Activated CD8-positive, alpha-beta memory T cell treated with anti-CD3 and anti-CD28 coated beads for 48 hours (primary cell): ENCODE results near the gene CDCA4.

ENCODE experiments used
- DNase-seq, 3 experiments: peaks; one replicate each; pipeline ENCODE4 v3.0.0-alpha.2; 2020; ENCODE audit warnings: low read depth in 2 of 3, low spot score in 2 of 3

CDCA4 gene

DNA sequence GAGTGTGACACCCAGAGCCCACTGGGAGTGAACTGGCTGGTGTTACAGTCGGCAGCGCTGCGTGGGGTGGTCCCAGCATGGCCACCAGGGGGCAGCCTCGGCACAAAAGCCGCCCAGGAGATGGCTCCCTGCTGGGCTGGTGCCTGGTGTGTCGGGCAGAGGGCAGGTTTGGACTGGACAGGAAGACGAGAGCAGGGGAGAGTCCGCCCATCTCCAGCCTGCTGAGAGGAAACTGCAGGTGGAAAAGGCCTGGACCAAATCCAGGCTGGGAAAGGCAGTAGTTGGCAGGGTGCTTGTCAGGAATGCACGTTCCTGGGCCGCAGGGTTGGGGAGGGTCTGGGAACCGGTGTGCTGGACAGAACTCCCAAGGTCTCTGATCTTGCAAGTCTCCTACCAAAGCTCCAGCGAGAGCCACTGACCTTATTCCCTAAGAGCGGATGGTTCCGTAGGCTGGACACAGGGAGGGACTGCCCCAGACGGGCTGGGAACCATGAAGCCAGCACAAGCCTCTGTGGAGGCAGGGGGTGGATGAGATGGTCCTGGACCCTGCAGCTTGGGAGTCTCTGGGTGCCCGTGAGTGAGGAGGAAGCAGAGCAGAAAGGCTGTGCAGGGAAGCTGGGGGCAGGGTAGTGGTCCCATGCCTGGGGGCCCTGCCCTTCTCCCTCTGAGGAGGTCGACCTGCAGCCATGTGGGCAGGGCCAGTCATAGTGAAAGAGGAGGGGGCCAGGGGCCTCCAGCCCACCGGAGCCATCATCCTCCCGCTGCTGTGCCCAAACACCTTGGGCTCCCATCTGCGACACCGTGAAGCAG, 44.5 kb downstream of the CDCA4 start:
- DNase-seq, result peak; percentile 62 to 94 (median 88)

DNA sequence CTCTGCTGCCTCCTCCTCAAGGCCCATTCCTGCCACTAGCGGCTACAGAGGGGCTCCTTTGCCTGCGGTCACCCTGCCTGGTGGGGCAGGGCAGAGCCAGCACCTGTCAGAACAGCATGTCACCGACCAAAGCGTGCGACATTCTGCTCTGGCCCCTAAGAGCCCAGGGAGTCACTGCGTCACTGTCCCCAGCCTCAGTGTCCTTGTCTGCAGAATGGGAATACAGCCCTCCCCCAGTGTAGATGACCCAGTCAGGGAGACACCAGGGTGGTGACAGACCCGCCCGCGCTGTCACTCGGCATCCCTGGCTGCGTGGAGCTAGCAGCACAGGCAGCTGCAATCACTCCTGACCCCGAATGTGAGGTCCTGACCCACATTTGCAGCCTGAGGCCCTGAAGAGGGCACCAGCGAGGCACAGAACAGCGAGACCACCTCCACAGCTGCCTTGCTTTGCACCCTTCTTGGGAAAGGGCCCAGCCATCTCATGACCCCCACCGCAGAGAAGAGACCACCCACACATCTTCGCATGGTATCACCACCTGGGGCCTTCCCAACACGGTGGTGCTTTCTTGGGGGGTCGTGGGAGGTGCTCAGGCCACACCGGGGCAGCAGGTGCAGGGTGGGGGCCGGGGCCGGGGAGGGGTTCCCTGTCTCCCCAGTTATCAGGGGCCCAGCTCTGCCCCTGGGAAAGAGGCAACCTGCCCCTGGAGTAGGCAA, 45.2 kb downstream of the CDCA4 start:
- DNase-seq, result no peak

DNA sequence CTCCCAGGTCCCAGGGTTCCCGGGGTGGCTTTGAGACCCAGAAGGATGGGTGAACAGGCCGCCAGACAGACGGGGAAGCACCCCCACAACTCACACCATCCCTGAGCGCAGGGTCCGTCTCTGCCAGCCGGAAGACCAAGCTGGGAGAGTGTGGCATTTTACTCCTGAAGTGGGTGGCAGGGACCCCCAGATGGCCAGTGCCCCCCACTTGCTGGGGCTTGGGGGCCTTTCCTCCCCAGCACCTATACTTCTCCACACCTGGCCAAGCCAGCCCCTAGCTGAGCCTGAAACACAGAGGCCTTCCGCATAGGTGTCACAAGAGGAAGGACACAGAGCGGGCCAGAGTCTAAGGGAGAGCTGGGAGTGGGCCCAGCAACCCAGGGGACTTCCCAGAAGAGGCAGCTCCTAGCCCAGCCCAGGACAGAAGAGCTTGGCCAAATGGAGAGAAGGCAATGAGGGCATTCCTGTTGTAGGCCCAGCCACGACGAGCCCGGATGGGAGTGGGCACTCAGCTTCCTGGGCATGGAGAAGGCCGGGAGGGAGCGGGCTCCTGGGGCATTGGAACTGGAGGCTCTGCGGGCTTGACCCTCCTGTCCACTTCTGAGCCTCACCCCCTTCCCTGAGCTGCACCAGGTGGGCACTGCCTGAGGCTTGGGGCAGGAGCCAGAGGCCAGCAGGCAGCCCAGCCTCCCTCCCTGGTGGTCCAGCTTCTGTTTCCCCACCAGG, 46.1 kb downstream of the CDCA4 start:
- no peak for DNase-seq

DNA sequence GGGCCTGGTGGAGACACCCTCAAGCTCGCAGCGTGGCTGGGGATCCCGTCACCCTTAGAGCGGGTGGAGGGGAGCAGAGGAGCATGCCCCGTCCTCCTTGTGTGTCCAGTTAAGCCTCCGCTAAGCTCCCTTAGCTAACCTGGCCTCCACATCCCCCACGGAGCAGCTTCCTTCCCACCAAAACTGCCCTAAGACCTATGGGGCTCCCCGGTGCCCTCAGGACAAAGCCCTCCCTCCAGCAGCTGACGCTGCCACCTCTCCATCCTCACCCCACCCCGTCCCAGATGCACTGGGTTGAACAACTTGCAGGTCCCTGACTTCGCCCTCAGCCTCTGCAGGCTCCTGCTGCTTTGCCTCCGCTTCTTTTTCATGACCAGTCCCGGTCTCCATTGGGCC, 46.7 kb downstream of the CDCA4 start:
- DNase-seq, result no peak

DNA sequence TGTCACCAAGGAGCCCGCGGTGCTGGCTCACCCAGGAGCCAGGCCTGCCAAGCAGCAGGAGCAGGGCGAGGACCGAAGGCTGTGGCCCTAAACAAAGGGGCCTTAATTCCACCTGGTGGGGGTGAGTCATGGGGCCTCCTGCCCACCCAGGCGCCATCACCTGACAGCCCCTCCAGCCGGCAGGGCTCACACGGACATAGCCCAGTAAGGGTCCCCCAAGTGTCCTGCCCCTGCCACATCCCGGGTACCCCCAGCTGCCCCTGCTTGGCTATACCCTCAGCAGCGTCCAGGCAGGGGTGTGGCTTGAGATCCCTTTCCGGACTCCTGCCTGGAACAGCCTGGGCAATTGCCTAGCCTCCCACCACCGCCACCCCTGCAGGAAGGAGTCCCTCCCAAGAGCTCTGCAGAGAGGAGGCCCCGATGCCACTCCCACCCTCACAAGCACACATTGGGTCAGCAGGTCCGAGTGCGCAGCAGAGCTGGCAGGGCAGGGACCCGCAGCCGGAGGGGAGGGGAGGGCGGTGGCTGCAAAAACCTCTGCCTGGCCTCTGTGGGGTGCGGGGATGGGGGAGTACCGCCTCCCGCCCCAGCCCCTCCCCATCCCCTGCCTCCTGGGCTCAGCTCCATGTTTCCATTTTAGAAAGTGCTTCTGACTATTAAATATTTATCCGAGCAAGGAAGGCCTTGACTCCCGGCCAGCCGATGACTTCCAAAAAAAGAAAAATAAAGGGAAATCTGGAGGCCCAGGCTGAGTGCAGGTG, 47.3 kb downstream of the CDCA4 start:
- no peak for DNase-seq

DNA sequence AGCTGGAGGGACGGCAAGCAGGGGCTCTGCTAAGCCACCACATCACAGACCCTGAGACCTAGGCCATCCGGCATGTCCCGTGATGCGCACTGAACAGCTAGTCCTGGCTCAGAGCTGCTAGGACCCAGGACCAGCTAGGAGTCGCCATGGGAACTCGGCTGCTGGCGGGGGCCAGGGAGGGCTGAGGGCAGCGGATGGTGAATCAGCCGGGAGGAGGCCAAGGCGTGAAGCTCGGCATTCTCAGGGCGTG, 47.8 kb downstream of the CDCA4 start:
- no peak for DNase-seq

DNA sequence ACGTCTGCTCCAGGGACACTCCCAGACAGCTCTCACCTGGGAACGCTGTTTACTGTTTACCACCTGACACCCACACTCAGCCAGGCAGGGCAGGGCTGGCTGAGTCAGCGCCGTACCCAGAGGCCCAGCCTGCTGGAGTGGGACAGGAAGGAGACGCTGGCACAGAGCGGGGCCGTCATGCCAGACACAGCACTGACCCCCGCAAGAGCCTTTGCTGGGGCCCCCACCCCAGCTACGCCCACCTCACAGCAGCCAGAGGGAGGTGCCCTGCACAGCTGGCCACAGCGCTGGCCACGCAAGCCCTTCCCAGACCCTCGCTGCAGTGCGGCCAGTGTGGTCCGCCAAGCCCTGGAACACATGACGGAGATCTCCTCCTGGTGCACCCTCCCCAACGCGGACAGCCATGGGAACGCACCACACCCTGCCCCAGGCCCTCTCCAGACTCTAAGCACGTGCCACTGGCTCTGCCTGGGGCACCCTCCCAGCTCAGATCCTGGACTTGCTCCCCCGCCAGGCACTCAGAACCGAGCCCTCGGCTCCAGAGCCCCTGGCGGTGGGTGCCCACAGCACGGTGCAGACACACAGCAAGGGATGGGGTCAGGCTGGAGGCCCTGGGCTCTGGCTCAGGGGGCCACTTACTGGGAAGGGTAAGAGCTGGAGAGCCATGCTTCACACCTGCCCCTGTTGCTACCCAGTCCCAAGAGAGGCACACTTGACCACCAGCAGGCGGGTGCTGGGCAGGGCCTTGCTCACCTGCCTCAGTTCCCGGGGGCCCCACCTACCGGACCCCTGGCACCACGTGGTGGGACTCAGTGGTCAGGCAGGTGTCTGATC, 48.4 kb downstream of the CDCA4 start:
- DNase-seq, result no peak

DNA sequence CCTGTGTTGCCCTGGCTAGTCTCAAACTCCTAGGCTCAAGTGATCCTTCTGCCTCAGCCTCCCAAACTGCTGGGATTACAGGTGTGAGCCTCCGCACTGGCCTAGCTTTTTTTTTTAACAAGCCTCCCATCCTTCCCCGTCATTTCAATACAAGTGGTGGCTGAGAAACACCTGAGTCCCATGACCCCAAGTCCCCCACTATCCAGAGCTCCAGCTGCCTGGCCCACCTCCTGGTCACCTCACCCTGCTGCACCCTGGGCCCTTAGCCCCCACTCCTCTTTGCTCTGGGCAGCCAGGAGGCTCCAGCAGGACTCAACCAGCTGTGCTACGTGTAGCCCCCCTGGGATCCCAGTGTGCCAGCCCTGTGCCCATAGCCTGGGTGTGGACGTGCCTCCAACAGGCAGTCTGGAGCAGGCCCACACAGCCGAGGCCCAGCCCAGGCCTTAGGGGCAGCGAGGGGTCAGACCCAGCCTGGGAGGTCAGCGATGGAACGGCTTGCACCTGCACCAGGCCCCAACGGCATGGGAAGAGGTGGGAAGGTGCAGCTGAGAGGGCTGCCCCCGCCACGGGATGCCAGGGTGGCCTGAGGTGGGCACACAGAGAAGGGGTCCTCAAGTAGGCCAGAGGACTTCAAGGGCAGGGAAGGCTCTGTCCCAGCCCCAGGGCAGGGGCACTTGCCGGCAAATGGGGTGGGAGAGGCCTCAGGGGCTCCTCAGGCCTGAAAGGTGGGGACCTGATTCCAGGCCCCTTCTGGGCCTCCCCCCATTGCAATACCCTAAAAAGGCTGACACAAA, 49.2 kb downstream of the CDCA4 start:
- DNase-seq, result no peak

DNA sequence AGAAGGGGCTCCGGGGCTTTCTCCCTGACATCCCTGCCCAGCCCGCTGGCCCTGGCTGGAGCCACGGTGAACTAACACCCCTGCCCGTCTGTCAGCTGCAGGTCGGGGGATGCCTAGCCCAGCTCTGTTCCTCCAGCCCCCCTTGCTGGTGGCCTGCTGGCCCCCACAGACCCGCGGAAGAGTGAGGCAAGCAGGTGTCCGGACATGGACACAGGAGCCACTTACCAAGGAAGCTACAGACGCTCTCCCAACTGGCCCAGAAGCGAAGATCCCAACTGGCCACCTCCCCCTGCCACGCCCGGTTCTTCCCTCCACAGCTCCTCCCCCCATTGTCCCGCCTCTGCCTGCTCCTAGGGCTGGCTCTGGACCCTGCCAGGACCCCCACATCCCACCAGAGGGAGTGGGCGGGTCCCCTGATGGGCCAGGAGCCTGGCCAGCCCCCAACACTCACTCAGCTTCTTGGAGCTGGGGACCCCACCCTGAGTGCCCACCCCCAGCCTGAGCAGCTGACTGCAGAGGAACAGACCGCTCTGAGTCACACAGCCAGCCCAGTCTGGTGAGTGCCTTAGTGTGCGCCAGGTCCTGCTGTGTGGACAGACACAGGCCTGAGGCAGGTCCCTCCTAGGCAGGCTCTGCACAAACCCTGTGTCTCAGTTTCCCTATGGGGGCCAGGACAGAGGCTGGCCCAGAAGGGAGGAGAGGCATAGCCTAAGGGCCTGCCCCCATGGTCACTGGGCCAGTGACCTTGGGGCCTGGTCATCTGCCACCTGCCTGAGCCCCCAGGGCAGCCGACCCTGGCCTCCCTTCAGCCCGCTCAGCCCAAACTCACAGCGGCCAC, 50.4 kb downstream of the CDCA4 start:
- no peak for DNase-seq

DNA sequence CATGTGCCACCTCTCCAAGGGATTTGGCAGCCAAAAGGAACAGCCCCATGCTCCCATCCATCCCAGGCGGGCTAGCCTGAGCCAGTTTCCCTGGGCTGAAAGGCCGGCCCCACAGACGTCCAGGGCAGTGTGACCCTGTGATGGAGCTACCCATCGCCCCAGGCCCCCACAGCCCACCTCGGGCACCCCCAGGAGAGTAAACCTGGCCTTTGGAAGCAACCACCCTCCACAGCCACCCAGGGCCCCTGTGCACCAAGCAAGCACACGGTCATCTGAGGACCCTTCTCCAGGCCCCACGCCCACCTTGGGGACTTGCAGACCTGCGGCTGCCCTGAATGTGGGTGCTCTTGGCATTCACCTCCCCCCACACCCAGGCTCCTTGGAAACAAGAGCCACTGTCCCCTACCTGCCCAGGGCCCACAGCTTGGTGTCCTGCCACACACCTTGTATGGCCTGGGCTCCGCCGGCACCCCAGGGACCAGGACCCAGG, 51.1 kb downstream of the CDCA4 start:
- DNase-seq, result no peak

DNA sequence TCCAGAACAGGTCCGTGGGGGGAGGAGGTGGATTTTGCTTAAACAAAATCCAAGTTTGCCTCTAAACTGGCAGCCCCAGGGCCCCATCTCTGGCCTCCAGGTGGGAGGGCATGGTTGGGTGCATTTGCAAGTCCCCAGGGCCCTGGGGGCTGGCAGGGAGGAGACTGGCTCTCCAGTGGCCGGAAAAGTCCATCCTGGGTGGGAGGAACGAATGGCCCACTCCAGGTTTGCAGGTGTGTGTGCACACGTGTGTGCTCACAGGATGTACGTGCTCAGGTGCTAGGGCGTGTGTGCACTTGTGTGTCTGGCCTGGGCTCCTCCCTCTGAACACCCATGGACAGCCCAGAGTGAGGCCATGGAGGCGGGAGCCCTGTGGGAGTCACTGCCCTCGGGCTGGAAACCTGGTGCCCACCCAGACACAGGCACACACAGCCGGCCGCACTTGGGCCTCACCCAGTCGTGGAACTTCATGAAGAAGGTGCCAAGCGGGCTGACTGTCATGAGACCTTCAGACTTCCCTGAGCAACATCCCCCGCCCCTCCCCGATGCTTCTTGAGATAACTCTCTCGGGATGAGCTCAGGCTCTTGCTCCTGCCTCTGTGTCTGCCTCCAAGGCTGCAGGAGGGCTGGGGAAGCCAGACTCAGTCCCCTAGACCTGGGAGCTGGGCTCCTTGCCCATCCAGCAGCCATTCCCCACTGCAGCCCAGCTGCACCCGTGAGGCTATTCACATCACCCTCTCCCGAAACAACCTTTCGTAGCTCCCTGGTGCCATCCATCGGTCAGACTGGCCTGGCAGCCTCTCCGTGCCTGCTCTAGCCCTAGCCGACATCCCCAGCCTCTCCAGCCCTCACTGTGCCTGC, 52.1 kb downstream of the CDCA4 start:
- no peak for DNase-seq

DNA sequence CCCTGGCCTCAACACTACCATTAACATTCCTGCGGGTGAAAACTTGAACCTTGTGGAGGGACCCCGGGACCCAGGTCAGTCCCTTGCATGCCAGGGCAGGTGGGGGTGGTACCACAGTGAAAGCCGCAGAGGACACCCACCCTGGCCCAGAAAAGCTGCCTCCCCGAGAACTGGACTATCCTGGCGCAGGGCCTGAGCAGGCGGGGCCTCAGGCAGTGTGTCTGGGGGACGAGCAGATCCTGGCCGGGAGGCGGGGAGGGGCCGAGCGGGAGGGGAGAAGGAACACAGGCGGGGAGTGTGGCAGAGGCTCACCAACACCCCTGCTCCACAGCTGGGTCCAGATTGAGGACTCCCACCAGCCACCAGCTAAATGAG, 52.7 kb downstream of the CDCA4 start:
- no peak for DNase-seq

DNA sequence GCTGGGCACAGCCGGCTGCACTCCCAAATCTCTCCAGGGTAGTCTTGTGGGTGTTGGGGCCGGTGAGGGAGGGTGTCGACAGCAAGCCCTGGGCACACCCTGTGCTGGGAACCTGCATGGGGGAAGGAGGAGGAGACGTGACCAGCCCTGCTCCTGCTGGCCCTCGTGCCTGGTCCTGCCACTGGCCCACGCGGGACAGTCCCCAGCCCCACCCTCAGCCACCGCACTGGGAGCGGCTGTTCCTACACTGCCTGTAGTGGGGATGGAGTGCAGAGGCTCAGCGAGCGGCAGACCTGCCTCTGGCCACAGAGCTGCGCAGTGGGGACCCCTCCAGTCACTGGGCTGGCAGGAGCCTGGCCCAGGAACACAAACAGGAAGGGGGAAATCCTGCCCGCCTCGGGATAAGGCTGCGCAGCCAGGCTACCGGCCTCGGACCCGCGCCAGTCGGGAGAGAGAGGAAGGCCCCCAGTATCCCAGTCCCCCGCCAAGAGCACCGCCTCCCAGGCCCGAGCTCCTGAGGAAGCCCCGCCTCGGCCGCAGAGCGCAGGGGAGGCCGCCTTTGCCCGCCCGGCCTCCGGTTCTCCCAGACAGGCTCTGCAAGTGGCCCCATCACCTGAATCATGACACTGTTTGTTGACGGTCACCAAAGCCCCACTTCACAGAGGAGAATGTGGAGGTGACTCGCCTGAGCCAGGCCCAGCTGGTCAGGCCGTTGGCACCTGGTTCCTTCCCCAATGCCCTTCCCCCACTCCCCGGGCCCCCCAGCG, 53.3 kb downstream of the CDCA4 start:
- no peak for DNase-seq

DNA sequence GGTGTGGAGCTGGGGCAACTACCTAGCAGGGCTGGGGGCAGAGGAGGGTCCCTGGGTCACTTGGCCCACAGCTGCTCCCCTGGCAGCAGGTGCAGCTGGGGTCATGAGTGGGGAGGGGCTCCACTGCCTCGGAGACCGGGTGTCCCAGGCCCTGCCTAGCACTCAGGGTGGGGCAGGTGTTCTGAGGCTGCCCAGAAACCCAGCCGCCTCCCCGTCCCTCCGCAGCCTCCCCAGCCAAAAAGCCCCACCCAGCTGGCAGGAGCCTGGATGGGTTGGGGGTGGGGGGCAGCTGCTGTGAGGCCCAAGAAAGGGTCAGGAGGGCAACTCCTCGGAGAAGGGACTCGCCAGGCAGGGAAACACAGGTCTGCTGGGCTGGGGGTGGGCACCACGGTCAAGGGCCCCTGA, 53.9 kb downstream of the CDCA4 start:
- no peak for DNase-seq

DNA sequence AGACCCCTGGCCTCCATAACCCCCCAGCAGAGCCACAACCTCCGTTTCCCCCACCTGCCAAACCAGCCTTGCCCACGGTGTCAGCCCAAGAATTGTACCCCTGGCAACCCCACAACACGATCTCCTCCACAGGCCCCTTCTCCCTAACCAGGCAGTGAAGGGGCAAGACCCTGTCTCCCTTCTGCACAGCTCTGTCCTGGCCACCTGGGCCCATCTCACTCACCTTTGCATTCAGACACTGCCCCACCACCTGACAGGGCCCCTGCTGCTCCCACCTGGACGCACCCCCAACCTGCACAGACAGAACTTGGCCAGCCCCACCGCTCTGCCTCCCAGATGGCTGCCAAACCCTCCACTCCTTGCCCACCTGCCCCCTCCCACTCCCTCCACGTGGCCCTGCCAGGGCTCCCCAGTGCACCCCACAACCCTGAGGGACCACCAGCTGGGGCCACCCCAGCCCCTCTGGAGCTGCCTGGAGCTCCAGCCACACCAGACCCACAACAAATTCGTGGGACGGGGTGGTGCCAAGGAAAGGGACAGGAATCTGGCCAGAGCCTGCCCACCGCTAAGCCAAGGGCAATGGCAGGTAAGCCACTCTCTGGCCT, 54.5 kb downstream of the CDCA4 start:
- DNase-seq, result no peak

DNA sequence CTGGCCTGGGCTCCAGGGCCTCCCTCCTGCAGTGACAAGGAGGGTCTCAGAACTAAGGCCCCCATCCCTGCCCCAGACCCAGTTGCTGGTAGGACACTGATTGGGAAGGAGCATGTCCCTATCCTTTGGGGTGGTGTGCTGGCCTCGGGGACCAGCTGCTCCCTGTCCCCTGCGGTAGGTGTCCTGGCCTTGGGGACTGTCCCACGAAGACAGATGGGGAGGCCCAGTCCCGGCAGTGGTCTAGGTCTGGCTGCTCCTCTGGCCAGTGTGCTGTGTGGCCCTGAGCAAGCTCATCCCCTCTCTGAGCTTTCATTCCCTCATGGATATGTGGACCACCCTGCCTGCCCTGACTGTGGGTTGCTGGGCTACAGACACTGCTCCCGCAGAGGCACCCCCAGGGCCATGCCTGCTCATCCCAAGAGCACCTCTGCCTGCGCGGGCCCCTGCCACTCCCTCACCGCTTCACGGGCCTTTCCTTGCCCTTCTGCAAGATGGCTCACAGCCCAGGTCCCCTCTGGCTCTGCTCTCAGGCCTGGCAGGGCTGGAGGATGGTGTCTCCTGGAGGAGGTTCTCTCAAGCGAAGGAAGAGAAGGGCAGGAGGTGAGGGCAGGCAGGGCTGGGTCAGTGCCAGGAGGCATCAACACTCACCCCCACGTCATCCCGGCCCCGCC, 55.2 kb downstream of the CDCA4 start:
- no peak for DNase-seq
